ENCODE data around the gene PVALEF.

The PVALEF gene

GRCh38 chr17:81186203-81186602 lies 20.9 kb downstream of the PVALEF start:
- no peaks in the 10 kb centered on the region for H3K27me3 ChIP-seq (ENCODE audit: low read depth, low read length)
- TF ChIP-seq EZH2phosphoT487 (IDR thresholded peaks at IDR 0.05; ENCODE audit: low read depth) (no peak), CTCF (IDR thresholded peaks at IDR 0.05; ENCODE audit: low read depth, low read length) (no peak)

GRCh38 chr17:81187120-81187519 lies 21.8 kb downstream of the PVALEF start:
- Histone ChIP-seq H3K27me3 (ENCODE audit: low read depth, low read length) (no peaks in the 10 kb centered on the region), H3K4me1 (ENCODE audit: low read length) (no peaks in the 10 kb centered on the region), H3K79me2 (ENCODE audit: low read length) (no peaks in the 10 kb centered on the region), H3K27ac (ENCODE audit: low read length) (no peak overlapping the region), H3K9me3 (ENCODE audit: insufficient read depth, low read length) (no peaks in the 10 kb centered on the region), H3K9ac (ENCODE audit: low read length) (no peak overlapping the region), H3K4me3 (ENCODE audit: low read length) (no peak overlapping the region), H2AFZ (ENCODE audit: low read depth, low read length) (no peak overlapping the region), H3K36me3 (replicated peaks; ENCODE audit: low read depth, low read length) (no peaks in the 10 kb centered on the region), H3K4me2 (ENCODE audit: low read length) (no peak overlapping the region), H4K20me1 (ENCODE audit: insufficient read depth, low read length) (no peaks in the 10 kb centered on the region)
- TF ChIP-seq CTCF (IDR thresholded peaks at IDR 0.05; ENCODE audit: low read depth, low read length) (no peak), EZH2phosphoT487 (IDR thresholded peaks at IDR 0.05; ENCODE audit: low read depth) (no peak)

More at GRCh38 chr17:81186203-81186602, 20.9 kb downstream of the PVALEF start:
- Histone ChIP-seq H3K4me1 (ENCODE audit: low read length) (no peaks in the 10 kb centered on the region), H3K9me3 (ENCODE audit: insufficient read depth, low read length) (no peaks in the 10 kb centered on the region), H3K27ac (ENCODE audit: low read length) (no peak overlapping the region), H3K79me2 (ENCODE audit: low read length) (no peaks in the 10 kb centered on the region), H4K20me1 (ENCODE audit: insufficient read depth, low read length) (no peaks in the 10 kb centered on the region), H2AFZ (ENCODE audit: low read depth, low read length) (no peak overlapping the region), H3K9ac (ENCODE audit: low read length) (no peak overlapping the region), H3K4me3 (ENCODE audit: low read length) (no peak overlapping the region), H3K36me3 (replicated peaks; ENCODE audit: low read depth, low read length) (no peaks in the 10 kb centered on the region), H3K4me2 (ENCODE audit: low read length) (no peak overlapping the region)

GRCh38 chr17:81187586-81188490 lies 22.5 kb downstream of the PVALEF start:
- Histone ChIP-seq H3K27ac (ENCODE audit: low read length) (no peak overlapping the region), H3K9ac (ENCODE audit: low read length) (no peak overlapping the region), H3K27me3 (ENCODE audit: low read depth, low read length) (no peaks in the 10 kb centered on the region), H3K36me3 (replicated peaks; ENCODE audit: low read depth, low read length) (no peaks in the 10 kb centered on the region), H3K4me1 (ENCODE audit: low read length) (no peaks in the 10 kb centered on the region), H3K79me2 (ENCODE audit: low read length) (no peaks in the 10 kb centered on the region), H3K4me3 (ENCODE audit: low read length) (no peak overlapping the region), H4K20me1 (ENCODE audit: insufficient read depth, low read length) (no peaks in the 10 kb centered on the region), H3K9me3 (ENCODE audit: insufficient read depth, low read length) (no peaks in the 10 kb centered on the region), H2AFZ (ENCODE audit: low read depth, low read length) (no peak overlapping the region), H3K4me2 (ENCODE audit: low read length) (no peak overlapping the region)
- no peak for TF ChIP-seq EZH2phosphoT487 (IDR thresholded peaks at IDR 0.05; ENCODE audit: low read depth)
- no peak for TF ChIP-seq CTCF (IDR thresholded peaks at IDR 0.05; ENCODE audit: low read depth, low read length)

GRCh38 chr17:81188491-81188840 lies 23.2 kb downstream of the PVALEF start:
- H3K27ac ChIP-seq (ENCODE audit: low read length): no peak overlapping the region
- no peak overlapping the region for H3K4me2 ChIP-seq (ENCODE audit: low read length)
- TF ChIP-seq EZH2phosphoT487 (IDR thresholded peaks at IDR 0.05; ENCODE audit: low read depth): no peak
- no peak for TF ChIP-seq CTCF (IDR thresholded peaks at IDR 0.05; ENCODE audit: low read depth, low read length)
- H3K79me2 ChIP-seq (ENCODE audit: low read length): no peaks in the 10 kb centered on the region
- no peaks in the 10 kb centered on the region for H4K20me1 ChIP-seq (ENCODE audit: insufficient read depth, low read length)
- H3K4me3 ChIP-seq (ENCODE audit: low read length): no peak overlapping the region
- no peaks in the 10 kb centered on the region for H3K9me3 ChIP-seq (ENCODE audit: insufficient read depth, low read length)
- H3K36me3 ChIP-seq (replicated peaks; ENCODE audit: low read depth, low read length): no peaks in the 10 kb centered on the region
- H3K4me1 ChIP-seq (ENCODE audit: low read length): peaks cover 2% of the 10 kb centered on the region; the same call in 1 of the 2 replicates
- H2AFZ ChIP-seq (ENCODE audit: low read depth, low read length): no peak overlapping the region
- no peaks in the 10 kb centered on the region for H3K27me3 ChIP-seq (ENCODE audit: low read depth, low read length)
- no peak overlapping the region for H3K9ac ChIP-seq (ENCODE audit: low read length)
